Measurements from ENCODE around the gene TEAD4.

Gene TEAD4

DNA sequence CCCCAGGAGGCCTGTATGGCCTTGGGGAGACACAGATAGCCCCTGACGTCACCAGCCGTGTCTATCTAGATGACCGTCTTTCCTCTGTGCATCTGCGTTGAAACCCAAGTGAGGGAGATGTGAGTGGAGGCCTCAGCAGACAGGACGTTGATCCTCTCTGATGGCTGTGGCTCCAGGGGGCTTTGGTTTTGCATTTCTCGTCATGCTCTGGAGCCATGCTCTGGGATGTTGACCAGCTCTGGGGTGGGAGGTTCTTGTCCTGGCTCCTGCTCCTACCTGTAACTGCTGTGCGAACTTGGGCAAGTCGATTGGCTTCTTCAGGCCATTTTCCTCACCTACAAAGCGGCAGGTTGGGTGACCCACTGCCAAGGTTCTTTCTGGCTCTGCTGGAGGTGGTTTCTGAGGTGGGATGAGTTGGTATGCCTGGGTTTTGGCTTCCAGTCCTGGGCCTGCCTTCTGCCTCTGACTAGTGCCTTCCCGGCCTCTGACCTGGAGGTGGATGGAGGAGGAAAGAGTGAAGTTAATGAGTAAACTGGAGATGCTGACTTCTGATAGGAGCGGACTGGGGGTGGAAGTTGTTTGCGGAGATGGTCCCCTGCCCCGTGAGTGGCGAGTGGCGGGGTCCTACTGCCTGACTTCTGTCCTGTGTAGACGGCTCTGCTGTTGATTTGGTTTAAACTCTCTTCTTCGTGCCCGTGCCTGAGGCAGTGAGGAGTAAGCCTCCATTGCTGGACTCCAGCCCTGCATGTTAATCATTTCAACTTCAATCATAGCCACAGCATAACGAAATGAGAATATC is 126.3 kb downstream of the TEAD4 start:
- Histone ChIP-seq H3K36me3 (peaks cover 4% of the 10 kb centered on the region; the same call in 1 of the 2 replicates), H3K9me3 (no peaks in the 10 kb centered on the region), H3K27me3 (no peaks in the 10 kb centered on the region), H3K4me3 (ENCODE audit: low read depth, low read length) (no peak overlapping the region), H3K4me1 (no peaks in the 10 kb centered on the region)
- DNase-seq = no peak
- TF ChIP-seq, protein P1, sequence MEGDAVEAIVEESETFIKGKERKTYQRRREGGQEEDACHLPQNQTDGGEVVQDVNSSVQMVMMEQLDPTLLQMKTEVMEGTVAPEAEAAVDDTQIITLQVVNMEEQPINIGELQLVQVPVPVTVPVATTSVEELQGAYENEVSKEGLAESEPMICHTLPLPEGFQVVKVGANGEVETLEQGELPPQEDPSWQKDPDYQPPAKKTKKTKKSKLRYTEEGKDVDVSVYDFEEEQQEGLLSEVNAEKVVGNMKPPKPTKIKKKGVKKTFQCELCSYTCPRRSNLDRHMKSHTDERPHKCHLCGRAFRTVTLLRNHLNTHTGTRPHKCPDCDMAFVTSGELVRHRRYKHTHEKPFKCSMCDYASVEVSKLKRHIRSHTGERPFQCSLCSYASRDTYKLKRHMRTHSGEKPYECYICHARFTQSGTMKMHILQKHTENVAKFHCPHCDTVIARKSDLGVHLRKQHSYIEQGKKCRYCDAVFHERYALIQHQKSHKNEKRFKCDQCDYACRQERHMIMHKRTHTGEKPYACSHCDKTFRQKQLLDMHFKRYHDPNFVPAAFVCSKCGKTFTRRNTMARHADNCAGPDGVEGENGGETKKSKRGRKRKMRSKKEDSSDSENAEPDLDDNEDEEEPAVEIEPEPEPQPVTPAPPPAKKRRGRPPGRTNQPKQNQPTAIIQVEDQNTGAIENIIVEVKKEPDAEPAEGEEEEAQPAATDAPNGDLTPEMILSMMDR (IDR thresholded peaks at IDR 0.05; ENCODE audit: low read depth, low read length) = no peak

DNA sequence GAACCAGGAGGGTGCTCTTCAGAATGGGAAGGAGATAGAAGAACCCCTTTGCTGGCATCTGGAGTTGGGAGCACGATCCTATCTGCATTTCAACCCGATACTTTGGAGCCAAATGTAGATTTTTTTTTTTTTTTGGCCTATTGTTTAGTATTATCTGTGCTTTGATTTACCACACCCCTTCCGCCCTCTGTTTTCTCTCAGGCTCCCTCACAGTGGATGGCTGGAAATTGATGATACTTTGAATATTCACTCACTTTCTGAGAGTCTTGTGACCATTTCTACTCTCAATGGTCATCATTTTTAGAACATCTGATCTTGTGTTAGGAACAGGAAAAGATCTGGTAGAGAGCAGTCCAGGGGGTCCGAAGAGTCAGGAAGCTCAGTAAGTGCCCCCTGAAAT is 127.0 kb downstream of the TEAD4 start:
- Histone ChIP-seq H3K9me3 (no peaks in the 10 kb centered on the region), H3K27me3 (no peaks in the 10 kb centered on the region), H3K4me3 (ENCODE audit: low read depth, low read length) (no peak overlapping the region), H3K36me3 (peaks cover 4% of the 10 kb centered on the region; the same call in 1 of the 2 replicates), H3K4me1 (no peaks in the 10 kb centered on the region)
- TF ChIP-seq, protein P1 (IDR thresholded peaks at IDR 0.05; ENCODE audit: low read depth, low read length) = no peak
- DNase-seq = no peak

DNA sequence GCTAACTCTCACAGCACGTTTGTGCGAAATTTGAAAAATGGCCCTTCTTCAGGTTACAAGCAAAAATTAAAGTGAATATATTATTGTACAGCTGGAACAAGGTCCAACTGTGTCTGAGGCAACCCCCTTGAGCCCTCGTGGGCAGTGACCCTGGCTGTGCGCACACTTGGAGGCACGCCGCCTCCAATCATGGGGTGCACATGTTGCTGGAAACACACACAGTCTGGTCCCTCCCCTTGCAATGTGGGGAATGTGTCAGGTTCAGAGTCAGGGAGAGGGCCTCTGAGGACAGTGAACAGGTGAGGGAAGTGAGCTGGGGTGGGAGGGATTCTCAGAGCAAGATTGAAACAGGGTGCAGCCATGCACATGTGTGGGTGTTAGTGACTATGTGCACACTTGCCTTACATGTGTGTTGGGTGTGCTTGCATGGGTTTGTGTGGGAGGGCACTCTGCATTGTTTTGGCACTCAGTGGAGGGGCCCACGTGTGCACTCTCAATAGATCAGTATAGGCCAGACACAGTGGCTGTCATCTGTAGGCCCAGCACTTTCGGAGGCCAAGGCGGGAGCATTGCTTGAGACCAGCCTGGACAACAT is 127.6 kb downstream of the TEAD4 start:
- no peak for DNase-seq
- Histone ChIP-seq H3K4me3 (ENCODE audit: low read depth, low read length) (no peak overlapping the region), H3K36me3 (peaks cover 4% of the 10 kb centered on the region; the same call in 1 of the 2 replicates), H3K4me1 (no peaks in the 10 kb centered on the region), H3K27me3 (no peaks in the 10 kb centered on the region), H3K9me3 (no peaks in the 10 kb centered on the region)
- TF ChIP-seq, protein P1 (IDR thresholded peaks at IDR 0.05; ENCODE audit: low read depth, low read length) = no peak

DNA sequence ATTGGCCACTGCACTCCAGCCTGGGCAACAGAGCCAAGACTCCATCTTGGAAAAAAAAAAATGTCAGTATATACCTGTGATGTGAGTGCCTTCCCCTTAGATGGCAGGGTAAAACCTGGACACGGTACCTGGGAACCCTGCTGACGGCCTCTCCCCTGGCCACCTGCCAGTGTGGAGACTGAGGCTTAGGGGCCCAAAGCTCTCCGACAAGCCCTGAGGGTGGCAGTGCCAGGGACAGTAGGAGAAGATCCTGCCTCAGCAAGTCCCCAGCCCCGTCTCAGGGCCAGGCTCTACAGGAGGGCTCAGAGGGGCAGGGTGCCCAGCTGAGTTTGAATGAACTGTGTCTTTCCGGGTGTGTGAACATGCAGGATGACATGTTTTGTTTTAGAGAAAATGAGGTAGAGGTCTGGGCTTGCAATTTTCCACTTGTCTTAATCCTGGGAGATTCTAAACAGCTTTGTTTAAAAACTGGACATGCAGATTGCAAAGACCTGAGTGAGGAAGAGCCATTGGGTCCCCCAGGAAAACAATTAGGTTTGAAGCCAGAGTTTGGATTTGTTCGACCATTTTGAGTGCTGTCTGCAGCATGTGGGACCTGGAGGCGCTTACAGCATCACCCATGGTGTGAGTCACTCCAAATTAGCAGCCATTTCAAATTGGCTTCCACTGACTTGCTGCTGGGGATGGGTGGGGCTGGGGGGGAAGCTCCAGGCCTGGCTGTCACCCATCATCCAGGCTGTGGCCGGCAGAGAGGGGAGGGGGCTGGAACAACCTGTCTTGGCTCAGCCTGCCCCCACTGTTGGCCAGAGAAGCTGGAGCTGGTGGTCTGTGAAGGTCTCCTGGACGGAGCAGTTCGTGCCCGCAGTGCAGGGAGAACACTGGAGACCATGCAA is 128.8 kb downstream of the TEAD4 start:
- H3K9me3 ChIP-seq = no peaks in the 10 kb centered on the region
- no peaks in the 10 kb centered on the region for H3K27me3 ChIP-seq
- peaks cover 4% of the 10 kb centered on the region; the same call in 1 of the 2 replicates for H3K36me3 ChIP-seq
- TF ChIP-seq, protein P1 (IDR thresholded peaks at IDR 0.05; ENCODE audit: low read depth, low read length) = no peak
- no peak for DNase-seq
- no peak overlapping the region for H3K4me3 ChIP-seq (ENCODE audit: low read depth, low read length)
- no peaks in the 10 kb centered on the region; the same call in 1 of the 2 replicates for H3K4me1 ChIP-seq

DNA sequence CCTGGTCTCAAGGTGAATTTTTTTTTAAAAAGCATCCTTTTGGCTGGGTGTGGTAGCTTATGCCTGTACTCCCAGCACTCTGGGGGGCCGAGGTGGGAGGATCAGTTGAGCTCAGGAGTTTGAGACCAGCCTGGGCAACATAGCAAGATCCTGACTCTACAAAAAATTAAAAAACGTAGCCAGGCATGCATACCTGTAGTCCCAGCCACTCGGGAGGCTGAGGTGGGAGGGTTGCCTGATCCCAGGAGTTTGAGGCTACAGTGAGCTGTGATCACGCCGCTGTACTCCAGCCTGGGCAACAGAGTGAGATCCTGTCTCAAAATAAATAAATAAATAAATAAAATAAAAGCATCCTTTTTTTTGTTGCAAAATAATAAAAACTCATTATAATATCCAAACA is 130.4 kb downstream of the TEAD4 start:
- Histone ChIP-seq H3K4me3 (ENCODE audit: low read depth, low read length) (no peak overlapping the region), H3K4me1 (no peaks in the 10 kb centered on the region; the same call in 1 of the 2 replicates), H3K36me3 (0 out of 2 replicates have a peak, but pooled peaks cover 4% of the 10 kb centered on the region), H3K9me3 (no peaks in the 10 kb centered on the region), H3K27me3 (no peaks in the 10 kb centered on the region)
- TF ChIP-seq, protein P1 (IDR thresholded peaks at IDR 0.05; ENCODE audit: low read depth, low read length) = no peak
- no peak for DNase-seq
